Osteocyte (in vitro differentiated cells): ENCODE data around the gene FADS2. TPM values are rescaled to one million over a fixed set of nuclear protein-coding genes. Genes with fewer than 3 reads are reported as not detected.
A peak's percentile ranks its signal among the peaks of the same experiment; 100 is the strongest.

Experiments used
- DNase-seq: peaks from one replicate; pipeline ENCODE4 v3.0.0; 2021; ENCODE audit warnings: mixed read lengths; ENCODE audit not compliant: unreplicated experiment; ENCODE audit errors: extremely low spot score
- H3K27ac Mint-ChIP-seq: one replicate; pipeline ENCODE4 v1.8.0; 2021; ENCODE audit warnings: mild to moderate bottlenecking, mixed read lengths; ENCODE audit not compliant: unreplicated experiment
- H3K27me3 Mint-ChIP-seq: one replicate; pipeline ENCODE4 v1.8.0; 2021; ENCODE audit warnings: mixed read lengths; ENCODE audit not compliant: unreplicated experiment
- H3K36me3 Mint-ChIP-seq: one replicate; pipeline ENCODE4 v1.8.0; 2021; ENCODE audit warnings: mixed read lengths; ENCODE audit not compliant: unreplicated experiment
- H3K4me1 Mint-ChIP-seq: one replicate; pipeline ENCODE4 v1.8.0; 2021; ENCODE audit warnings: mixed read lengths; ENCODE audit not compliant: unreplicated experiment
- H3K4me3 Mint-ChIP-seq: one replicate; pipeline ENCODE4 v1.8.0; 2021; ENCODE audit warnings: mild to moderate bottlenecking, moderate library complexity, mixed read lengths; ENCODE audit not compliant: unreplicated experiment
- H3K9me3 Mint-ChIP-seq: one replicate; pipeline ENCODE4 v1.8.0; 2021; ENCODE audit warnings: mixed read lengths; ENCODE audit not compliant: unreplicated experiment
- total RNA-seq: library from RNA; stranded (reverse); gene quantifications from 2 replicates; pipeline ENCODE4 v1.2.1, GENCODE V29; 2021
- TF ChIP-seq, protein P1 (sequence below): fragments of 200-600 bp; sonication (generic); IDR thresholded peaks from 2 replicates; pipeline ENCODE4 v1.5.0; 2021; ENCODE audit warnings: antibody characterized with exemption, mild to moderate bottlenecking, moderate library complexity

Gene FADS2
- total RNA-seq, 1 donor from 2014 or later, result 207 TPM

DNA sequence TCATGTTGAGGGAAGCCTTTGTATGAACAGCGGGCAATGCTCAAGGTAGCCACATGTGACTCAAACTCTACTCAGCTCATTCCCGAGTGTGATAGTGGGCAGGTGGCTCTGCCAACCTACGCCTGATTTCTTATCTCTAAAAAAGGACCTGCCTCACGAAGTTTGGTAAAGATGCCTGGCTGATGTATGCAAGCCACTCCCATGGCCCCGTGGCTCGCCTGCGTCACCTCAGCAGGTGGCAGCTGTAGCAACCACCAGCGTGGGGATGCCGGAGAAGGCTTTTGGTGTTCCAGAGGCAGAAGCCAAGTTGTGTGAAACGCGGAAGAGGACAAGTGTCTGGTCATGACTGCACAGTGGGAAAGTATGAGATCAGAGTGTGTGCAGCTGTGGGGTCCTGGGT lies 5.4 kb downstream of the FADS2 start:
- peak overlapping the region; percentile 97 for H3K27ac Mint-ChIP-seq
- TF ChIP-seq, protein P1, sequence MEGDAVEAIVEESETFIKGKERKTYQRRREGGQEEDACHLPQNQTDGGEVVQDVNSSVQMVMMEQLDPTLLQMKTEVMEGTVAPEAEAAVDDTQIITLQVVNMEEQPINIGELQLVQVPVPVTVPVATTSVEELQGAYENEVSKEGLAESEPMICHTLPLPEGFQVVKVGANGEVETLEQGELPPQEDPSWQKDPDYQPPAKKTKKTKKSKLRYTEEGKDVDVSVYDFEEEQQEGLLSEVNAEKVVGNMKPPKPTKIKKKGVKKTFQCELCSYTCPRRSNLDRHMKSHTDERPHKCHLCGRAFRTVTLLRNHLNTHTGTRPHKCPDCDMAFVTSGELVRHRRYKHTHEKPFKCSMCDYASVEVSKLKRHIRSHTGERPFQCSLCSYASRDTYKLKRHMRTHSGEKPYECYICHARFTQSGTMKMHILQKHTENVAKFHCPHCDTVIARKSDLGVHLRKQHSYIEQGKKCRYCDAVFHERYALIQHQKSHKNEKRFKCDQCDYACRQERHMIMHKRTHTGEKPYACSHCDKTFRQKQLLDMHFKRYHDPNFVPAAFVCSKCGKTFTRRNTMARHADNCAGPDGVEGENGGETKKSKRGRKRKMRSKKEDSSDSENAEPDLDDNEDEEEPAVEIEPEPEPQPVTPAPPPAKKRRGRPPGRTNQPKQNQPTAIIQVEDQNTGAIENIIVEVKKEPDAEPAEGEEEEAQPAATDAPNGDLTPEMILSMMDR, result no peak
- H3K4me1 Mint-ChIP-seq, result peaks cover 67% of the 10 kb centered on the region
- no peak for DNase-seq
- H3K36me3 Mint-ChIP-seq, result no peaks in the 10 kb centered on the region
- no peaks in the 10 kb centered on the region for H3K27me3 Mint-ChIP-seq
- no peak overlapping the region for H3K4me3 Mint-ChIP-seq
- H3K9me3 Mint-ChIP-seq, result no peaks in the 10 kb centered on the region

DNA sequence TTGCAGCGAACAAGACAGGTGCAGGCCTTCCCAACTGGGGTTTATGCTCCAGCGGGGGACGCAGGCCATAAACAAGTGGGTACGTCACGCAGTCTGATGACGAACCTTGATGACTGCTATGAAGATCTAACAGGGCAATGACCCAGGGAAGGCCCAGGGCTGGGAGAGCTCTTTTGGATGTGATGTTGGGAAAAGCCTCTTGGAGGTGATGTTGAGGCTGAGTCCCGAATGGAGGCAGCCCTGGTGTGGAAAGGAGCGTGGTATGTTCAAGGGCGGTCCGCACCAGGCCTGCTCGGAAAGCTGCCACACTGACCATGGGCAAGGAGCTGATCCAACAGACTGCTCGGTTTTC lies 5.8 kb downstream of the FADS2 start:
- H3K9me3 Mint-ChIP-seq, result no peaks in the 10 kb centered on the region
- peaks cover 3% of the 10 kb centered on the region for H3K36me3 Mint-ChIP-seq
- peaks cover 67% of the 10 kb centered on the region for H3K4me1 Mint-ChIP-seq
- DNase-seq, result no peak
- peak overlapping the region; percentile 97 for H3K27ac Mint-ChIP-seq
- TF ChIP-seq, protein P1, result no peak
- no peaks in the 10 kb centered on the region for H3K27me3 Mint-ChIP-seq
- H3K4me3 Mint-ChIP-seq, result no peak overlapping the region

DNA sequence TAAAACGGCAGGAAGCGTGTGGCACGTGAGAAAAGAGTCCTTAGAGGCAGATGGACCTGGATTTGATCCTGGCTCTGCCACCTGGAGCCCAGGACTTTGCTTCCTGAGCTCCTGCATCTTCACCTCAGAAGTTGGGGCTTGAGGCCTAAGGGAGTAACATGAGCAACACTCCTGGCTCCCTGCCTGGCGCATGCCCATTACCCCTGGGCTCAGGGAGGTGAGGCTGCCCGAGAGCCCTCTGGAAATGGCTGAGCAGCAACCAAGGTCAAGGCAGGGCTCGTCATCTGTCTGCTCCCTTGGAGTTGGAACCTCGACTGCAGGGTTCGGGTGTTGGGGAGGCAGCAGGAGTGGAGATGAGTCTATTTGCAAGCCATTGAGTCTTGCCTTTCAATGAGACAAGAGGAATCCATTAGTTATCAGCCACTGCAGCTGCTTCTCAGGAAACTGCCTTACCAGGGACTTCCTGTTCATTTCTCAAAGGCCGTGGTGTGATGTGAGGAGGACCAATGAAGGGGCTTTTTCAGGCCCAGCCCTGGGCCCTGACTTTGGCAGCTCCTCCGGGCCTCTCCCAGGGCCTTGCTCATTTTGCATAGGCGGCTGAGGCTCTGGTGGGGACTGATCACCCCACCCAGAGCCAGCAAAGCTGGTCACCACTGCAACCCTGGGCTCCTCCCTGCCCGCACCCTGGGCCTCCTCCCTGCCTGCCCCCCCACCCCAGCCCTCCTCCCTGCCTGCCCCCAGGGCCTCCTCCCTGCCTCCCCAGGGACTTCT lies 6.4 kb downstream of the FADS2 start:
- Mint-ChIP-seq H3K9me3 (no peaks in the 10 kb centered on the region), H3K36me3 (peaks cover 7% of the 10 kb centered on the region), H3K4me1 (peaks cover 62% of the 10 kb centered on the region), H3K27me3 (no peaks in the 10 kb centered on the region), H3K4me3 (no peak overlapping the region), H3K27ac (peak overlapping the region; percentile 97)
- TF ChIP-seq, protein P1, result no peak
- no peak for DNase-seq

DNA sequence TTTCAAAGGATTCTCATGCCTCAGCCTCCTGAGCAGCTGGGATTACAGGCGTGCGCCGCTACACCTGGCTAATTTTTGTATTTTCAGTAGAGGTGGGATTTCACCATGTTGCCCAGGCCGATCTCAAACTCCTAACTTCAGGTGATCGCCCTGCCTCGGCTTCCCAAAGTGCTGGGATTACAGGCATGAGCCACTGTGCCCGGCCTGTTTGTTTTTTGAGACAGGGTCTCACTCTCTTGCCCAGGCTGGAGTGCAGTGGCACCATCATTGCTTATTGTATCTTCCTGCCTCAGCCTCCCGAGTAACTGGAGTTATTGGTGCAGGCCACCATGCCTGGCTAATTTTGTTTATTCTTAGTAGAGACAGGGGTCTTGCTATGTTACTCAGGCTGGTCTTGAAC lies 8.1 kb downstream of the FADS2 start:
- Mint-ChIP-seq H3K27me3 (no peaks in the 10 kb centered on the region), H3K27ac (no peak overlapping the region), H3K4me3 (no peak overlapping the region), H3K36me3 (peaks cover 20% of the 10 kb centered on the region), H3K9me3 (no peaks in the 10 kb centered on the region), H3K4me1 (peaks cover 45% of the 10 kb centered on the region)
- TF ChIP-seq, protein P1, result no peak
- DNase-seq, result no peak

DNA sequence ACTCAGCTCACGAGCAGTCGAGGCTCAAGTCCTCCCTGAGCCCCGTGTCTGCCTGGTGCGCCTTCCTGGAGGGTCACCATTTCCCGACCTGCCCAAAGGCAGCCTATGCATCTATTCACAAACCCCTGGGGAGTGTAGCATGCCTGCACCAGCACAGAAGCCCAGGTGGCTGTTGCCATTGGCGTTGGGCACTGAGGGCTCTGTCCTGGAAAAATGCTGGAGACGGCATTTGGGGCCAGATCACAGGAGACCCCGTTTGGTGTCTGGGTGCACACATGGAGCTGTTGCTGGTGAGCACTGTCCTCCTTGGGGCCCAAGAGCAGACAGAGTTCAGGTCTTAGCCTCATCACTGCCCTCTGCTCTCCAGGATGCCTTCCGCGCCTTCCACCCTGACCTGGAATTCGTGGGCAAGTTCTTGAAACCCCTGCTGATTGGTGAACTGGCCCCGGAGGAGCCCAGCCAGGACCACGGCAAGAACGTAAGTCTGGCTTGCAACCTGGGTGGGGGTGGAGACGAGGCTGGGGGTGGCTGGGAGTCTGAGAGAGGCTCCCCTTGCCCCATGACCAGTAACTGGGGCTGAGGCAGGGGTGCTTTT lies 9.4 kb downstream of the FADS2 start:
- Mint-ChIP-seq H3K9me3 (no peaks in the 10 kb centered on the region), H3K27me3 (no peaks in the 10 kb centered on the region), H3K36me3 (peaks cover 29% of the 10 kb centered on the region), H3K27ac (no peak overlapping the region), H3K4me1 (peaks cover 33% of the 10 kb centered on the region), H3K4me3 (no peak overlapping the region)
- TF ChIP-seq, protein P1, result no peak
- DNase-seq, result no peak
